GM18508 (cell line): Measurements from ENCODE around the gene PPM1L.

ENCODE experiments used
- ATAC-seq: cut with Tn5 transposase; IDR thresholded peaks from one replicate; pipeline ENCODE4 v1.9.1; 2021; ENCODE audit warnings: moderate number of reproducible peaks; ENCODE audit not compliant: insufficient read depth, unreplicated experiment

The PPM1L gene

GRCh38 chr3:160841455-160841854 lies 85.4 kb downstream of the PPM1L start:
- ATAC-seq: no peak

GRCh38 chr3:160842021-160843005 lies 86.3 kb downstream of the PPM1L start:
- no peak for ATAC-seq

- no peak for ATAC-seq
These were observed 95.7 kb downstream of the PPM1L start for GRCh38 chr3:160851629-160852210.

- no peak for ATAC-seq
These were observed 96.8 kb downstream of the PPM1L start for GRCh38 chr3:160852856-160853255.

- ATAC-seq: no peak
These were observed 100.4 kb downstream of the PPM1L start for GRCh38 chr3:160856450-160856849.

- no peak for ATAC-seq
These were observed 101.6 kb downstream of the PPM1L start for GRCh38 chr3:160857476-160858119.

GRCh38 chr3:160860346-160860745 lies 104.3 kb downstream of the PPM1L start:
- no peak for ATAC-seq

GRCh38 chr3:160869825-160870224 lies 113.8 kb downstream of the PPM1L start:
- no peak for ATAC-seq

- ATAC-seq: no peak
These were observed 114.3 kb downstream of the PPM1L start for GRCh38 chr3:160870327-160870726.

- no peak for ATAC-seq
These were observed 118.7 kb downstream of the PPM1L start for GRCh38 chr3:160874736-160875135.

- no peak for ATAC-seq
These were observed 120.6 kb downstream of the PPM1L start for GRCh38 chr3:160876643-160877042.

GRCh38 chr3:160879859-160880258 lies 123.8 kb downstream of the PPM1L start:
- no peak for ATAC-seq

- no peak for ATAC-seq
These were observed 127.3 kb downstream of the PPM1L start for GRCh38 chr3:160883373-160883772.

GRCh38 chr3:160885791-160886286 lies 129.8 kb downstream of the PPM1L start:
- ATAC-seq: peak; percentile 18

GRCh38 chr3:160886421-160886820 lies 130.4 kb downstream of the PPM1L start:
- peak; percentile 82 for ATAC-seq

- ATAC-seq: no peak
These were observed 137.2 kb downstream of the PPM1L start for GRCh38 chr3:160893207-160893606.

- no peak for ATAC-seq
These were observed 148.7 kb downstream of the PPM1L start for GRCh38 chr3:160904691-160905090.

GRCh38 chr3:160906646-160907045 lies 150.6 kb downstream of the PPM1L start:
- ATAC-seq: no peak

- ATAC-seq: no peak
These were observed 153.9 kb downstream of the PPM1L start for GRCh38 chr3:160909917-160910316.

GRCh38 chr3:160911411-160911810 lies 155.4 kb downstream of the PPM1L start:
- ATAC-seq: no peak

GRCh38 chr3:160916472-160916871 lies 160.4 kb downstream of the PPM1L start:
- no peak for ATAC-seq
